Gastrocnemius medialis (tissue), 4 donors: ENCODE results near the gene HMGA1. TPM values are rescaled to one million over a fixed set of nuclear protein-coding genes. Genes with fewer than 3 reads are reported as not detected.

Source experiments
- ATAC-seq, 2 donors: fragments of 150-250 bp; one replicate each; pipeline ENCODE4 v1.9.1; 2016
- DNase-seq, 2 donors: peaks; one replicate each; pipeline ENCODE4 v3.0.0-alpha.2; 2019
- H3K27ac ChIP-seq, 4 donors: fragments of 200-600 bp; sonication (generic); 1 replicate in 1 of 4; 2 replicates in 3 of 4; pipeline ENCODE4 v1.5.1; 2016 to 2018; ENCODE audit warnings: mild to moderate bottlenecking in 2 of 4, moderate library complexity in 1 of 4
- H3K27me3 ChIP-seq, 3 donors: fragments of 200-600 bp; sonication (generic) in 2 of 3; 1 replicate in 1 of 3; 2 replicates in 2 of 3; pipeline versions ENCODE4 v1.5.1 to v1.6.0; 2016 to 2019; ENCODE audit warnings: mild to moderate bottlenecking in 1 of 3, moderate library complexity in 1 of 3
- H3K36me3 ChIP-seq, 2 donors: fragments of 200-600 bp; sonication (generic) in 1 of 2; one replicate each; pipeline ENCODE4 v1.5.1; 2017 to 2018
- H3K4me1 ChIP-seq, 2 donors: fragments of 200-600 bp; sonication (generic) in 1 of 2; one replicate each; pipeline ENCODE4 v1.5.1; 2016 to 2017; ENCODE audit warnings: mild to moderate bottlenecking in 2 of 2
- H3K4me3 ChIP-seq, 4 donors: fragments of 200-600 bp; sonication (generic) in 3 of 4; 1 replicate in 1 of 4; 2 replicates in 3 of 4; pipeline ENCODE4 v1.5.1; 2016 to 2019; ENCODE audit warnings: mild to moderate bottlenecking in 2 of 4
- H3K9me3 ChIP-seq, 3 donors: fragments of 200-600 bp; sonication (generic) in 2 of 3; 1 replicate in 1 of 3; 2 replicates in 2 of 3; pipeline ENCODE4 v1.5.1; 2016 to 2019
- POLR2A ChIP-seq, 2 donors: fragments of 450-650 bp; IDR thresholded peaks; one replicate each; pipeline ENCODE4 v1.6.1; 2017; ENCODE audit warnings: antibody characterized with exemption in 2 of 2, mild to moderate bottlenecking in 2 of 2, moderate library complexity in 2 of 2
- in situ Hi-C, 4 donors: fragments of 200-750 bp; cut with MboI; loops; one replicate each; pipeline versions ENCODE4 v1.15.0 to v1.8.0; 2017; ENCODE audit warnings: low sequenced_read_pairs in 4 of 4
- intact Hi-C: fragments of 100-400 bp; cut with DNase I; formaldehyde crosslinking; loops from one replicate; pipeline ENCODE4 v1.15.1; 2023; ENCODE audit warnings: low total_unique reads
- total RNA-seq, 4 donors: library from RNA; depleted of rRNA; stranded (reverse); fragments of >200 nt; gene quantifications; one replicate each; pipeline versions ENCODE4 v1.1.0 to v1.2.3, GENCODE V29; 2016
- TF ChIP-seq, protein P1 (sequence below), 5 experiments: fragments of 450-650 bp in 3 of 5; fragments of 200-600 bp in 2 of 5; sonication (generic) in 2 of 5; IDR thresholded peaks in 4 of 5; conservative IDR thresholded peaks in 1 of 5; 1 replicate in 4 of 5; 2 replicates in 1 of 5; pipeline ENCODE4 v1.5.1; 2016 to 2019; ENCODE audit warnings: antibody characterized with exemption in 5 of 5, mild to moderate bottlenecking in 3 of 5, moderate library complexity in 3 of 5

Gene HMGA1
- total RNA-seq, 4 donors from 2014 or later, result 74.1 to 163 (median 154) TPM

DNA sequence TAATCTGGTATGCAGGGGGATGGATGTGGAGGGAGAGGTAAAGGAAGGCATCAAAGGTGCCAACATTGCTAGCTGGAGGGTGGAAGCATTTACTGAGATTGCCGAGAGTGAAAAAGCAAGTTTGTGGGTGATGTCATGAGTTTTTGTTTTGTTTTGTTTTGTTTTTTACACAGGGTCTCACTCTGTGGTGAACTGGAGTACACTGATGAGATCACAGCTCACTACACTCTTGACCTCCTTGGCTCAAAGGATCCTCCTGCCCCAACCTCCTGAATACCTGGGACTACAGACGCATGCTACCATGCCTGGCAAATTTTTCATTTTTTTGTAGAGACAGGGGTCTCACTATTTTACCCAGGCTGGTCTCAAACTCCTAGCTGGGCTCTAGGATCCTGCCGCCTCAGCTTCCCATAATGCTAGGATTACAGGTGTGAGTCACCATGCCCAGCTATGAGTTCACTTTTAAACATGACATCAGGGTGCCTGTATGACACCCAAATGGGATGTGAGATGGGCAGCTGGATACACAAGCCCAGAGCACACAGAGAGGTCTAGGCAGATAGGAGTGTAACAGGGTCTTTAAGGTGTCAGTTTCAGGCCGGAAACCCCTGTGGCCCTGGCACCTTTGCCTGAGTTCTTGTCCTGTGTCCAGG is 35.1 kb upstream of the HMGA1 start:
- peaks cover 0 to 2% of the 10 kb centered on the region in 2 donors for H3K4me1 ChIP-seq
- H3K36me3 ChIP-seq, result no peaks in the 10 kb centered on the region
- H3K27ac ChIP-seq, result no peak overlapping the region
- in situ Hi-C loops, result loop anchor here in 1 of 4 donors (25.0 kb wide), 1 partner anchor 411 kb away; no protein-coding TSS in a partner anchor
- no peaks in the 10 kb centered on the region for H3K9me3 ChIP-seq
- H3K4me3 ChIP-seq, result no peak overlapping the region
- DNase-seq (no peak), ATAC-seq (no peak)
- no peaks in the 10 kb centered on the region for H3K27me3 ChIP-seq
- intact Hi-C loops, result no loop called here
- TF ChIP-seq, protein P1, sequence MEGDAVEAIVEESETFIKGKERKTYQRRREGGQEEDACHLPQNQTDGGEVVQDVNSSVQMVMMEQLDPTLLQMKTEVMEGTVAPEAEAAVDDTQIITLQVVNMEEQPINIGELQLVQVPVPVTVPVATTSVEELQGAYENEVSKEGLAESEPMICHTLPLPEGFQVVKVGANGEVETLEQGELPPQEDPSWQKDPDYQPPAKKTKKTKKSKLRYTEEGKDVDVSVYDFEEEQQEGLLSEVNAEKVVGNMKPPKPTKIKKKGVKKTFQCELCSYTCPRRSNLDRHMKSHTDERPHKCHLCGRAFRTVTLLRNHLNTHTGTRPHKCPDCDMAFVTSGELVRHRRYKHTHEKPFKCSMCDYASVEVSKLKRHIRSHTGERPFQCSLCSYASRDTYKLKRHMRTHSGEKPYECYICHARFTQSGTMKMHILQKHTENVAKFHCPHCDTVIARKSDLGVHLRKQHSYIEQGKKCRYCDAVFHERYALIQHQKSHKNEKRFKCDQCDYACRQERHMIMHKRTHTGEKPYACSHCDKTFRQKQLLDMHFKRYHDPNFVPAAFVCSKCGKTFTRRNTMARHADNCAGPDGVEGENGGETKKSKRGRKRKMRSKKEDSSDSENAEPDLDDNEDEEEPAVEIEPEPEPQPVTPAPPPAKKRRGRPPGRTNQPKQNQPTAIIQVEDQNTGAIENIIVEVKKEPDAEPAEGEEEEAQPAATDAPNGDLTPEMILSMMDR (IDR thresholded peaks at IDR 0.05 in 4 of 5, conservative IDR thresholded peaks at IDR 0.05 in 1 of 5), result no peak
- TF ChIP-seq POLR2A (IDR thresholded peaks at IDR 0.05), result no peak

DNA sequence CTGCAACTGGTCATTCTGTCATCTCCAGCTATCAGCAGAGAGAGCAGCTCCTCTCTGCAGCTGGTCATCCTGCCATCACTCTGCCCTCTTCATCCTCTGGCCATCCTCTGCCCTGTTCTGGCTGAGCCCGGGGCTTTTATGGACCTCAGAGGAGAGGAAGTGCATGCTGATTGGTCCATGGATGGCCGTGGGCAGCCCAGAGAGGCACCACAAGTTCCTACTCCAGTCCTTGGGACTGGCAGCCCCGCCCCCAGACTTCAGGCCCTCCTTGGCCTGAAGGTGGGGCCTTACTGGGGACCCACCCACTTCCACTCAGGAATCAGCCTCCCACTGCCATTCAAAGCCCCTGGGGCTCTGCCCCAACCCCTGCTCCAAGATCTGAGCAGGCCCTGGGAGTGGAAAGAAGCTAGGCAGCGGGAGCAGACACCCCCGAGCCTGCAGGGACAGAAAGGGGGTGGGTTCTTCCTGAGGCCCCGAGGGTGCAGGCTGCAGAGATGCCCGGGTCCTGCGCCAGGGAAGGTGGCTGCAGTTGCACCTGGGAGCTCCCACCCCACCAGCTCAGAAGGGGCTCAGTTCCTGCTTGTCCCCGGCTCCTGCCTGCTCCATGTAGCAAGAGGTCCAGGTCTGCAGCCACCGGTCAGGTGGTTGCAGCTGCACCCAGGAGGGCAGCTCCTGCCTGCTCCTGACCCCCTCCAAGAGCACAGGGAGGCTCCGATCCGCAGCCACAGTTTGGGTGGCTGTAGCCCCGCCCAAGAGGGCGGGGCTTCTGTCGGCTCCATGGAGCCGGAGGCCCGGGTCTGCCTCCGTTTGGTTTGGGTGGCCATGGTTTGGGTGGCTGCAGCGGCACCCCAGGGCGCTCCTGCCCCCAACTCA is 34.1 kb upstream of the HMGA1 start:
- no peaks in the 10 kb centered on the region for H3K4me1 ChIP-seq
- intact Hi-C loops, result no loop called here
- no peak for ATAC-seq
- H3K27ac ChIP-seq, result no peak overlapping the region
- H3K27me3 ChIP-seq, result no peaks in the 10 kb centered on the region
- in situ Hi-C loops, result loop anchor here in 1 of 4 donors (25.0 kb wide), 1 partner anchor 410 kb away; no protein-coding TSS in a partner anchor
- H3K4me3 ChIP-seq, result no peak overlapping the region
- TF ChIP-seq, protein P1 (IDR thresholded peaks at IDR 0.05 in 4 of 5, conservative IDR thresholded peaks at IDR 0.05 in 1 of 5), result no peak
- no peak for TF ChIP-seq POLR2A (IDR thresholded peaks at IDR 0.05)
- H3K36me3 ChIP-seq, result no peaks in the 10 kb centered on the region
- H3K9me3 ChIP-seq, result no peaks in the 10 kb centered on the region
- no peak for DNase-seq

DNA sequence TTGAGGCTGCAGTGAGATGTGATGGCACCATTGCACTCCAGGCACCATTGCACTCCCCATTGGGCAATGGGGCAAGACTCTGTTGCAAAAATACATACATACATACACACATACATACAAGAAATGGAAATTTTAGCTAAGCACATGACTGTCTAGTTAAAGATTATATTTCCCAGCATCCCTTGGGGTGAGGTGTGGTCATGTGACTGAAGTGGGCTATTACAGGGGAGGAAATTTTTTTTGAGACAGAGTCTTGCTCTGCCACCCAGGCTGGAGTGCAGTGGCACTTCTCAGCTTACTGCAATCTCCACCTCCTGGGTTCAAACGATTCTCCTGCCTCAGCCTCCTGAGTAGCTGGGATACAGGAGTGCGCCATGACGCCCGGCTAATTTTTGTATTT is 32.0 kb upstream of the HMGA1 start:
- no peak for ATAC-seq
- TF ChIP-seq POLR2A (IDR thresholded peaks at IDR 0.05), result no peak
- TF ChIP-seq, protein P1 (IDR thresholded peaks at IDR 0.05 in 4 of 5, conservative IDR thresholded peaks at IDR 0.05 in 1 of 5), result no peak
- in situ Hi-C loops, result loop anchor here in 1 of 4 donors (25.0 kb wide), 1 partner anchor 408 kb away; no protein-coding TSS in a partner anchor
- H3K4me3 ChIP-seq, result no peak overlapping the region
- no peaks in the 10 kb centered on the region for H3K4me1 ChIP-seq
- H3K27ac ChIP-seq, result no peak overlapping the region
- no peaks in the 10 kb centered on the region for H3K9me3 ChIP-seq
- intact Hi-C loops, result no loop called here
- no peaks in the 10 kb centered on the region for H3K36me3 ChIP-seq
- no peaks in the 10 kb centered on the region for H3K27me3 ChIP-seq
- no peak for DNase-seq

DNA sequence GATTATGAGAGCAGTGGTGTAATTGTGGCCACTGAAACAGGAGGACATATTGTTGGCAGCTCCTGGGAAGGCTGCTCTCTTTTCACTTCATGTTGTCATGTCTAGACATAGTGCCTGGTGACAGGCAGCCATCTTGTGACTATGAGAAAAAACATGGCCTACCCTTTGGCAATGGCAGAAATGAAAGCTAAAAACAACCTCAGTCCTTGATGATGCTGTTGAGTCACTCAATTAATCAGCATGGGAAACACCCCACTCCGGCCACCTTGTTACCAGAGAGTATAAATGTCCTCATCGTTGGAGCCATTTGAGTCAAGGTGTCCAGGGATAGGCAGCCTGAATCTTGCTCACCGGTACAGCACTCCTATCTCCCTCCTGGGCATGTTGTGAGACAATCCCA is 31.2 kb upstream of the HMGA1 start:
- in situ Hi-C loops (loop anchor here in 1 of 4 donors (25.0 kb wide), 1 partner anchor 407 kb away; no protein-coding TSS in a partner anchor), intact Hi-C loops (no loop called here)
- ATAC-seq, result no peak
- Histone ChIP-seq H3K27me3 (no peaks in the 10 kb centered on the region), H3K27ac (no peak overlapping the region), H3K9me3 (no peaks in the 10 kb centered on the region), H3K36me3 (no peaks in the 10 kb centered on the region), H3K4me1 (no peaks in the 10 kb centered on the region), H3K4me3 (no peak overlapping the region)
- no peak for DNase-seq
- TF ChIP-seq, protein P1 (IDR thresholded peaks at IDR 0.05 in 4 of 5, conservative IDR thresholded peaks at IDR 0.05 in 1 of 5), result no peak
- TF ChIP-seq POLR2A (IDR thresholded peaks at IDR 0.05), result no peak
